ENCODE results near the gene HNRNPL.

- TF ChIP-seq POLR2A (IDR thresholded peaks at IDR 0.05; ENCODE audit: low read length) = peak; percentile 50
- no peak for TF ChIP-seq GATA1 (IDR thresholded peaks at IDR 0.05; ENCODE audit: low read depth, low read length)
These were observed at the start of gene HNRNPL for GRCh38 chr19:38849860-38850435.
